ENCODE measurements around the gene NRP1.

NRP1 gene

DNA sequence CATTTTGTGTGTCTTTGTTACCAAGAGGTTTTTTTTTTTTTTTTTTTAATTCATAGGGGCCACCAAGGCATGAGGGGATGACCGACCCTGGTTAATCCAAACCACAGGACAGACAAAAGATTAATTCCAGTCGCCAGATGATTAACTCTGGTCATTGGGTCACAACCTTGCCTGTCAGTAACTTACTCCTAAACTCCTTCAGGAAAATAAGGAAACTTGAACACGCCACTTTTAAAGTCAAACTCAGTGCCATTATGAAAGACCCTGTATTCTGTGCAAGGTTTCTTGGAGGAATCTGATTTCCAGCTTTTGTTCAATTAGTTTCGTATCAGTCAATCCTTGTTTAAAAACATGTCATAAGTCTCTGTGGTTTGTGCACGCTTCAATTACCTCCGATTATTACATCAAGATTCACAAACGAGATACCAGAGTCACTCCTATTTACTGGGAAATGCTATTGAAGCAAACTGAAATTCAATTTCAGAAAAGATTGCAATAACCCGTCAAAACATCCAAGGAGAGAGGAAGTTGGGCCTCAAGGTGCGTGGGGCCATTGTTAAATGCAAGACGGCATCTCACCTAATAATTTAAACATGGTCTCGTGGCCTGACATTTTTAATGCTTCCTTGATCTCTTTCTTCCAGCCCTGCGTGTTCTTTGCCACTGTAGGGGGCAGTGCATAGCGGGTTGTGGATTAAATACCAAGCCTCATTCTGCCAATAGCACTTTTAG is 44.0 kb downstream of the NRP1 start:
- ATAC-seq, result no peak
- no peak for DNase-seq

DNA sequence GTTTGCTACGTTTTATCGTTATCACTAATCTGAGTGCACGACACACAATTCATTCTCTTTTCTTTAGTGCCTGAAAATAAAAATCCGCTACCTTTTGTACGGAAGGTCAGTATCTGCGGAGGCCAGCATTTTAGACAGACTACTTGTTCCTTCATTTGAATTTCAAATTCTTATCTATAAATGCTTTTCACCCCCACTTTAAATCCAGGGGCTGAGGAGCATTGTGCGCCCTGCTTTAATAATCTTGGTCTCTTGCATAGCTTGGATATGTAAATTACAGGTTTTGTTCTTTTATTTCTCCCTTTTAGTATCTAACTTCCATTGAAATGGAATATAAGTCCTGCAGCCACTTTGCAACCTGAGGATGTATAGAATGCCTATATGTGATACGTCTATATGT is 44.7 kb downstream of the NRP1 start:
- ATAC-seq (no peak), DNase-seq (no peak)

DNA sequence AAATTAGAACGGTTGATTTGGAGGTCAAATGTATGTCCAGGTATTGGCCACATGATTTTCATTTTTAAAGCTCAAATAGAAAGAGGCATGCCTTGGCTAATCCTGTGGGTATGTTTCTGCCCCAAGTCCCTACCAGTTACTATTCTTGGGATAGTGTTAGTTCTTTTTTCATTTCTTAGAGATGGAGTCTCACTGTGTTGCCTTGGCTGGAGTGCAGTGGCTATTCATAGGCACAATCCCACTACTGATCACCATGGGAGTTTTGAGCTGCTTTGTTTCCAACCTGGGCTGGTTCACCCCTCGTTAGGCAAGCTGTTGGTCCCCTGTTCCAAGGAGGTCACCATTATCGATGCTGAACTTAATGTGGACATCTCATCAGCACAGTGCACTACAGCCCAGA is 46.3 kb downstream of the NRP1 start:
- DNase-seq (no peak), ATAC-seq (no peak)

DNA sequence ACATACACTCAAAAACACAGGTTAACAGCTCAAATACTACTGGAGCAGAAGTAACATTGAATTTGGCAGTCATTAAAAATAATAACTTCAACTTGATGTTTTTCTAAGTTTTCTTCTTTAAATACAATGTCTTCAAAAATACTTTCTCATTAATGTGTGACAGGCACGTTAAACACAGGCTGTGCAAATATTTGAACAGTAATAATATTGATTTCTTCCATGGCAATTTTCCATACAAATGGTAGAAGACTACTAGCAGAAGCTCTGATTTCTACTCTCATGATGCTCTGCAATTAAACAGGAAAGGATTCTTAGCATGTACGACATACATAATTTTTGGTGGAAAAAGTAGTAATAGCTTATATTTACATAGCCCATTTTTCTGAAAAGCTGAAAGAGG is 47.4 kb downstream of the NRP1 start:
- ATAC-seq (no peak), DNase-seq (no peak)

DNA sequence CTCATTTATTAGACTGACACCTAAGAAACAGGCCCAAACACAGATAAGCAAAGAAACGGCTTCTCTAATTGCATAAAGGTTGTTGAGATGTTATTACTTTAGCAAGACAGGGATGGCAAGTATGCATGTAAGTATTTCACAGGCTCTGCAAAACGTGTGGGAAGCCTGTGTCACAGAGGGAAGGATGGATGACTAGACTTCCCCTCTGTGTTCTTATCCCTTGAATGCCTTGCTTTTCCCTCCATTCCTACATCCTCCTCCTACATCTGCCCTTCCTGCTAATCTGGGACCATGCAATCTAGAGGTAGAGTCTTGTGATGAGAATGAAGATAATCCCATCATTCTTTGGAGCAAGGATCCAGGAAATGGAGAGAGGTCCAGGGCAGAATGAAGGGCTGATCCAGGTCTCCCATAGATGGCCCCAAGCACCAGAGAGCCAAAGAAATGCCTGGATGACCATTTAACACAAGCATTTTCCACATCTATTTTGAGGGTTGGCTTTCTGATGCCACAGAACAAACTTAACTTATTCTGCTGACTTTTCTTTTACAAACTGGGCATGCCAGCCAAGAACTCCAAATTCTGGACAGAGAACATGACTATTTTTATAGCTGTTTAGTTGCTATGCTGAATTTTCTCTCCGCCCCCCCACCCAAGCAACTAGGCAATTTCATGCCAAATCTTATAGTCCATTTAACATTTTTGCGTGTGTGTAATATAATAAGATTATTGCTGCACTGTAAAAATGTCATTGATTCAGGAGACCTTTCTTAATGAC is 48.1 kb downstream of the NRP1 start:
- ATAC-seq (no peak), DNase-seq (no peak)

DNA sequence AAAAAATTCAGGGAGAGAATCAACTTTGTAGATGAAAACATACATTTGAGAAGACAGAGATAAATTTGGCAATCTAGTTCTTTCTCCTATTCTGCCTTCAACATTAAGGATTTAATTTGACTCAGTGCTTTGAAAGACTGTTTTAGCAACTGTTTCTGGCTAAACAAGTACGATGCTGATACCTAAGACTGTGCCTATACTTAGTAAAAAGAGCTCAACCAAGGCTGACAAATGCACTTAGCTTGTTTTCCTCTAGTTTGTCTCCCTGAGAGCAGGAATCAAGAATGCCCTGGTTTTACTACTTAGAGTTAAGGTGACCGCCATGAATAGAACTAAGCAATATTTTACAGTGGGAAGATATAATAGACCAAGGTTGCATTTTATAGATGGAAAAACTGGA is 49.5 kb downstream of the NRP1 start:
- no peak for ATAC-seq
- no peak for DNase-seq

DNA sequence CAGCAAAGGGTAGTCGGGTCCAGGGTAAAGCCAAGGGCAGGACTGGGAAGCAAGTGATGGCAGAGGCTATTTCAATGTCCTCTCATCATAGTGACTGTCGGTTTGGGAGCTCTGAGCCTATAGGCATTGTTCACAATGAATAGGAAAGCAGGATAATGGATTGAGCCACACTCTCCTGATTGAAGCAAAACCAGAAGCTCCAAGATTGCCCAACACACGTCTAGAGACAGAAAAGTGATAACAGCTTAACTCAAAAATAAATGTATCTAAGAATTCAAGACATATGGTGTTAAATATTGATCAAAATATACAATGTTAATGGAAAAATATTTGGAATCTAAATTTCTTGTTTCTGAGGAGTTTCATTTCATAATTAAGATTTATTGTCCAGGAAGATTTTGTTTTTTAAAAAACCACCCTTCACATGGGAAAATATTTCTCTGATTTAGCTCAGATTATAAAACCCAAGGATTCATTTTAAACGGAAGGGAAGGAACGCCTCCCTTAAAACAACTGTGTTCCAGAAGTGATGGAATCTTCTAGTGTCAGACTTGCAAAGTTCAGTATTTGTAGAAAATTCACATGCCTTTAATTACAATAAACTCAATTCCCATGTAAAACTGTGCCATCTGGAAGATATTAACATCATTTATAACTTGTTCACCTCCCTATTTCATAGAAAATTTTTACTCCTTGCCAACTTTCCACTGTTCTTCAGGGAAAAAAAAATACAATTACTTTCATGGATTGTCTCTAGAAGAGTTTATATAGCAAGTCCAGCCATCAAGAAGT is 54.5 kb downstream of the NRP1 start:
- no peak for ATAC-seq
- no peak for DNase-seq

DNA sequence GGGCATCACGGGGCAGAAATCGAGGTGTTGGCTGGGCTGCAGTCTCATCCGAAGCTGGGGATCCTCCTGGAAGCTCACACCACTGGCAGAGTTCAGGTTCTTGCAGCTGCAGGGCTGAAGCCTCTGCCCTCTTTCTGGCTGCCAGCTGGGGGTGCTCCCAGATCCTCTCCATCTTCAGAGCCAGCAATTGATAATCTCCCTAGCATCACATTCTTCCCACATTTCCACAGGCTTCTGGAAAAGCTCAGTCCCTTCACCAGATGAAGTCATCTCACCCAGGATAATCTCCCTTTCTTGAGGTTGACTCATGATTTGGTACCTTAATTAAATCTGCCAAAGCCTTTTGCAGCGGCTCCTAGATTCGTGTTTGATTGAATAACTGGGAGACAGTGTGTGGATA is 55.2 kb downstream of the NRP1 start:
- ATAC-seq, result no peak
- no peak for DNase-seq

DNA sequence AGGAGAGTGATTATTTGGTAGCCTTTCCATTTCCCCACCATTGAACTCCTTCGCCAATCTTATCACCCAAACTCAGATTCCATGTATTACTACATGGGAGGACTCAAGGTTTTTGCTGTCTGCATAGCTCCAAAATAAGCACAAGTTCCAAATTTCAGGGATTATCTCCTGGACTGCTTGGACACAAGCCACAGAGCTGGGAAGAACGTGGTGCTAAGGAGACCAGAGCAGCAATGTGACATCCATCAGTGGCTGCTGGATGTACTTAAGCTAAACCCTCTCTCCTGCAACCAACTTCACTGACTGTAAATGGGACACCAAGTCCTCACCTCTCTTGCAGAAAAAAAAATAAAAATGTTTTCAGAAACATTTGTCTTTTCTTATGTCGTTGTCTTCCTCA is 56.3 kb downstream of the NRP1 start:
- ATAC-seq (no peak), DNase-seq (no peak)

DNA sequence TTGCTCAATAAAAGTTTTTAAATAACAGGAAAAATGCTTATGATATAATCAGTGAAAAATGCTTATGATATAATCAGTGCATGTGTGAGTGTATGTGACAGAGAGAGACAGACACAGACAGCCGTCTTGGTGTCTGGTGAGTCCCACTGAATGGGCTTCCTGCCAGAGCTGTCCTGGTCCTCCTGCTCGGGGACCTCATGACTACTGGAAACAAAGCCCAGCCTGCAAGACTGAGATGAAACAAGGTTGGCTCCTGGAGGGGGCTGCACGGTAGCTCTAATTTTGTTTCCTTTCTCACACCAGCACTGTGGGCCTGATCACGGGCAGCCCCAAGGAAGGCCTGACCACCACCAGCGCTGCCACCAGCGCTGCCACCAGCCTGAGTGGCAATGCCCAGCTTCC is 57.3 kb downstream of the NRP1 start:
- no peak for ATAC-seq
- no peak for DNase-seq

DNA sequence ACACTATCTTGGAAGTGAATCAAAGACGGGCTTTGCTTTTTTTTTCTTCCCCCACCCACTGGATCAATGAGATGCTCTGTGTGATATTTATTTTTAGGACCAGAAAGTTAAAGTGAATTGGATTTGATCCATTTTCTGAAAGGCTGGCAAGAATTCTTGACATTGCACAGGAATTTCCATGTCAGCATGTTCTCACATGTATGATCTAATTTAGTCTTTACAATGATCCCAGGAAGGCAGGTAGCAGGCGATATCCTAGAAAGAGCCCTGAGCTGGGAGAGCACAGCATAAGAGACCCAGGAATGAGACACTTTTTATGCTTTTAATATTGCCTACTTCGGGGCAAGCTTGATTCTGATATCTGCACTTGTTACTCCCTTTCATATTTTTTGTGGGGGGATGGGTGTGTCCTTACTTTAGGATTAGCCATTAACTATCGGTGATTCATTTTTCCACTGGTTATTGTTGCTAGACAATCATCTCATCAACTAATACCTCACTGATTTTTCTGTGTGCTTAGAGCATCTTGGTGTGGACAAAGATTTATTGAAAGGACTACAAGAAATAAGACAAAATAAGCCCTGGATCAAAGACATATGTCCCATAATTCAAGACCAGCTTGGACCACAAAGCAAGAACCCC is 58.1 kb downstream of the NRP1 start:
- ATAC-seq, result no peak
- DNase-seq, result no peak

DNA sequence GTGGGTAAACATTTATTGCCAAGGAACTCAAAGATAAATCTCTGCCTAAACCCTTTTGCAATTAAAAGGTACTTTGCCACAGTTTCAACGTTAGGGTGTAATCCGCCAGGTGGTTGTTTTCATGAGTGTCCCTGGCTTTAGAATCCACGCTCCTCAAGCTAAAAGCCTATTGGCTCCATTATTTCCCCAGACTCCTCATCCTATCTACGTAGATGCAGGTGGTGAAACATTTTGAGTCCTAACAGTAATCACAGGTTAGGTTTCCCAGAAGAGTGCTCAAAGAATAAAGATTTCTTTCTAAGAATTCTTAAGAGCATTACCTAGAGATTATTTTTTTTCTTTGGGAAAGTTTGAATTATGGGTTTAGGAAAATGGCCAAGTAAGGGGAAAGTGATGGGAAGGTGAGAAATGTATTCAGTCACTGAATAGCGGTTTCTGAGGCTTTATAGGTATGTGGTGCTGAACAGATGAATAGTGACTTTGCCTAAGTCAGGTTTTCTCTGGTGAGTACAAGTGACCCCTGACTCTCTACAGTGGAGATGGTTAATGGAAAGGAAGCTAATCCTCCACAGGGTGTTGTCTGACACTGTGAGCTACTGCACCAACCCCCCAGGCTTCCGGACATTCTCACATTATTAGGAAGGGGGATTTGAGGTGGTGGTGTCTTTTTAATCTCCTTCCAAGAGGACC is 60.2 kb downstream of the NRP1 start:
- DNase-seq (no peak), ATAC-seq (no peak)

DNA sequence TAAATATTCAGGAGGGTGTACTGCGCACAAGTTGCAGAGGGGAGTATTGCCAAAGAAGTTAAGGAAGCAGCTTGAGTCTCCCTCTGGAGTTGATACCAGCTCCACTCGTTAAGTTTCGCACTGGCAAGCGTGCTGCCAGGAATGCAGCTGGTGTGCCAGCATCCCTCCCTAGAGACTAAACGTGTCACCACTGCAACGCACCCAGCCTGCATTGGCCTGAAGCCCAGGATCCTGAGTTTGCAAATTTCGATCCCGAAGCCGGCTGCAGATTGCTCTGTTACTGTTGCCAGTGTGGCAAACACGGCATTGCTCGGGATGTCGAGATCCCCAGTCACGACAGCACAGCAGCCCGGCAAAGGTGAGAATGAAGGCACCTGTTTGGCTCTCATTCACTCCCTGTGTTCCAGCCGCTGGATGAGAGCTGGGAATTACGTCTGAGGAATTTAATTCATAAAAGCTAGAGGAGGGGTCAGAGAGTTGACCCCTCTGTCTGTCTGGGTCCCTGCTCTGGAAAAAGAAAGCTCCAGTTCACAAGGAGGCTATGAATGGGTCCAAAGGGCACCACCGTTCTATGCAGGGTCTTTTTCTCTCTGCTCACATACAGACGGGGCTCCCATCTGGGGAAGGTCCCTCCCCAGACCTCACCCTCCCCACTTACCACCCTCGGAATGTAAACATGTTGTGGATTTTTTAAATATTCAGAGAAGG is 61.0 kb downstream of the NRP1 start:
- DNase-seq (no peak), ATAC-seq (no peak)

DNA sequence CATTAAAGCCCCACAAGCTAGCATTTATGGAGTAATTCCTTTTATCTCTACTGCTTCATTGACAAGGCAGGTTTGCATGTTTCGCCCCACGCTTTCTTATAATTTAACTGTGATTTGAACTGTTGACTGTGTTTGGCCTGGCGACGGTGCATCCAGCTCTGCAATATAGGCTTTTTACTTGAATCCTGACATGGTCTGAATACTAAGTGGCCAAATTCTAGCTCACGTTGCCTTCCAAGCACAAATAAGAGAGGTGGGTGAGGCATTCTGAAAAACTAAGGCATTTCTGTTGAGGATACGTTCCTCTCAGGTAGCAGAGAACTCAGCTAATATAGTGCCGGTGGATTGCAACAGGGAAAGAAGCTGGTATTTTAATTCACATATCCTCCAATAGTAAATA is 61.8 kb downstream of the NRP1 start:
- DNase-seq (no peak), ATAC-seq (no peak)

DNA sequence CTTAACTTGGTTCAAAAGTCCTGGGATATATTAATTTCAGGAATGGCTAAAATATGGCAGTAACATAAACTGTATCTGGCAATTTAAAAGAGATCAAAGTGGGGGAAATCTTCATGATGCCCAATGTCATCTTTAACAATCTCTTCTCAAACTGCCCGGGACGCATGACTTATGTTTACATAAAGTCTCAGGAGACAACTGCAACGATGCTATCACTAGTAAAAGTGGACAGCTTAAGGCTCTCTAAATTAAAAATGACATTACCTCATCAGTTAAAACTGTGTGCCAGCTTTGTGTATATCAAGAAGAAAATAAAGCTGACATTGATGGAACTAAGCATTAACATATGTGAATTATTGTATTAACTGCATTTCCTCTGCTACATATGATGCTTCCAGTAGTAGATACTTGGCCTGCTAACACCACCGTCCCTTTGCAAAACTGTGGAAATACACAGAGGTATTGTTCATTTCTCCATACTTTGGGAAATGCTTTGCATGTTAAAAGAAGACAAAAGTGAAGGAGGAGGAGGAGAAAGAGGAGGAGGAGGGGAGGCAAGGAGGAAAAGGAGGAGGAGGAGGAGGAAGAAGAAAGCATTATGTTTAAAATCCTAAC is 62.4 kb downstream of the NRP1 start:
- no peak for DNase-seq
- ATAC-seq, result no peak

DNA sequence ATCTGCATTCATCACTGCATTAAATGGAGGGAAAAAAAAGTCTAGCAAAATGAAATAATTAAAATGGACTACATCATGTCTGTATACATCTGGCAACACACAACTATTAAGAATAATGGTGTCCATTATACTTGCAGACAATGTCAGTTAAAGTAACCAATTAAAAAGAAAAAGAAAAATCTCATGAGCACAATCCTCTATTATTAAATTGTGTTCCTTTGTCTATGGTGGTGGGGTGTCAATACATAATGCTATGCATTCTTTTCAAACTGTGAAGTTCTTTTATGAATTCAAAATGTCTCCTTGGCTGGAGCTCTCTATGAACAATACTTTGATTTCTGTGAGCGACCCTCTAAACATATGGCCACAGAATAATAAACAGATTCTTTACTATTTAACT is 63.5 kb downstream of the NRP1 start:
- DNase-seq, result no peak
- no peak for ATAC-seq

DNA sequence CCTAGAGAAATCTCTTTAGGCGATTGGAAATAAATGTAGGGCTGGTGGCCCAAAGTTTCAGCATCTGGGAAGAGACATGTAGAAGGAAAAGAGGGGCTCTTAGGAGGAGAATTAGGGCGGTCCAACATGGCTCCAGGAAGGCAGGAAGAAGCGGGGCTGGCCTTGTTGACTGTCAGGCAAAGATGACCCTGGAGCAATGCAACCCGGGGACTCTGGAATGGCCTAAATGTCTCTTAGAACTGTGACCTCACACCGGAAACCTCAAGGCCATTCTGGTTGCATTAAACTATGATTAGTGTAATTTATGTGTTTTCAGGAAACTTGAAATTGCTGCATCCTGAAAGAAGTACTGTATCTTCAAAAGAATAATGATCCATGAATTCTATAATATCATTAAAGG is 66.8 kb downstream of the NRP1 start:
- DNase-seq (no peak), ATAC-seq (no peak)

DNA sequence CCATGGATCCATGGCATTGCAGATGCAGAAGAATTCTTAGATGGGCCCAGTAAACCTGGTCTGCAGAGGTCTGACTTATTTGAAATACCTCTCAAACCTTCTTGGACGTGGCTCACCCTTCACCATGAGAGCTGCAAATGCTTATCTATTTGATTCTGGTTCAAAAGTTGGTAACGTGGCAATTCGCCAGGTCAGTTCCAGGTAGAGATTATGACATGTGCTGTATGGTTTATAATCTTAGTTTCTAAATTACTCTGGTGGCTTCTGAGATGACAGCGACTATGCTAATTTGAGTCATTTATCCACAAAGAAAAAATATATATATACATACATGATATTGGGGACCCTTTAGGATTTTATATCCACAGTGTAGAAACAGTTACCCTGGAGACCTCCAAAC is 68.8 kb downstream of the NRP1 start:
- peak; percentile 31 for ATAC-seq
- DNase-seq, result peak; percentile 62

DNA sequence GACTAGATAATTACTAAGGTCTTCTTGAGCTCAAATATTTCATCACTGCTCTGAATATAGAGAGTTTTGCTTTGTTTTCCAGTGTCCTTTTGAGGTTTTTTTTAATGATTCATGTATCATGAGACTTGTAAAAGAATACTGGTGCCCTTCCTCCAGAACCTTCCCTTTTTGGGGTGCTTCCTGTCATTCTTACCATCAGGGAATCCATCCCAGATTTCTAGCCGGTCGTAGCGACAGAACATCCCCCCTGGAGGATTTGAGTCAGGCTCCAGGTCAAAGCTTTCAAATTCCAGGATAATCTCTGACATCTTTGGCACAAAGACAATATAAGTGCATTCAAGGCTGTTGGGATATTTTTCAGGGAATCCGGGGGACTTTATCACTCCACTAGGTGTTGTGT is 71.0 kb downstream of the NRP1 start:
- DNase-seq (no peak), ATAC-seq (no peak)

DNA sequence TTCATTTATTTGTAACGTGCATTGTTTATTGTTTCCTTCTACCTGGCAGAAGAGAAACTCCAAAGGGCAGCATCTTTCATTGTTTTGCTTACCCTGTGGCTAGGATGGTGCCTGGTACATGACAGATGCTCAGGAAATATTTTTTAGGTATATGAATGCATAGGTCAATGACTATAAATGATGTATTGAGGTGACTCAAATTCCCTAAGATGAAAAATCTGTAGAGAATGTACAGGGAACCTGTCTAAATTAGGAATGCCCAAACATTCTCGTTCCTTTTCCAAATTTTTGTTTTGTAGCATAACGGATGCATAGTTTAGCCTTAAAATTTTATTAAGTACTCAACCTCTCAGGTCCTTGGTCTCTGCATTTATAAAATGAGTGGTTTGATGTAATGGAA is 71.6 kb downstream of the NRP1 start:
- ATAC-seq, result no peak
- no peak for DNase-seq

Measured in stimulated activated naive CD8-positive, alpha-beta T cell treated with anti-CD3 and anti-CD28 coated beads, Interleukin-15, Interleukin-2, amounts not matched to agents 100 U/mL and 50 U/mL, for 24 hours (primary cell).